ENCODE results near the gene MBD4.
A peak's percentile ranks its signal among the peaks of the same experiment; 100 is the strongest.
"Not testable (repeated sequence)": the region's sequence is repeated elsewhere in the genome, so short reads cannot be mapped to it uniquely, and the experiment has no call there.

Gene MBD4

DNA sequence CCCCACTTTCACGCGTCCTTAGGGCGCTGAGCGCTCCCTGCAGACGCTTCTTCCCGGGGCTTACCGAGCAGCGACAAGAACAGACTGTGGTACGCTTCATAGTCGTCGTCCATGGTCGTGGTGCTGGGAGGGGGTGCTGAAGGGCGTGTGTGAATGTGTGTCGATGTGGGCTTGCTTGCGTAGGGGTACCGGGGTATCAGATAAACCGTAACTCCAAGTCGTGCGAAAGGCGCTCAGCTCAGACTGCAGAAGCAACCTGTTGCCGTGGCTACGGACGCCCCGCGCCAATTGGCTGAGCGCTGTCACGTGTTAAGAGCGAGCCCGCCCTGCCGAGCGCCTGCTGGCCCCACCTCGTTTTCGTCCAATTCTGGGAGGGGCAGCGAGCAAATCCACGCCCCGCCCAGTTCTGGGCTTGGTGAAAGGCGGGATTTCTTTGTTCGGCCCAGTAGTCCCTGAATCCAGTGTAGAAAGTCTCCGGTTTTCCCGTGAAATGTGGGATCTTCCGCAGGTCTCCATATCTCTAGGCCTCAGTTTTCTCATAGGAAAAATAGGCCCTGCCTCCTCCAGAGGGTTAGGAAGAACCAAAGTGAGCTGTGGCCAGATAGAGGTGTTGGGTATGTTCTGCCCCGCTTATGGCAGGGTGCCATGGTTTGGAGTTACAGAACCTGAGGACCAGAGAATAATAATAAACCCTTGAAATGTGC, 11.2 kb downstream of the MBD4 start, which contains the start of gene EFCAB12:
TSS of gene EFCAB12 (minus strand) at position 261 of the 704 bp plus-strand sequence. CDS start at position 113, 148 bp downstream.
- DNase-seq: peak; percentile 93

DNA sequence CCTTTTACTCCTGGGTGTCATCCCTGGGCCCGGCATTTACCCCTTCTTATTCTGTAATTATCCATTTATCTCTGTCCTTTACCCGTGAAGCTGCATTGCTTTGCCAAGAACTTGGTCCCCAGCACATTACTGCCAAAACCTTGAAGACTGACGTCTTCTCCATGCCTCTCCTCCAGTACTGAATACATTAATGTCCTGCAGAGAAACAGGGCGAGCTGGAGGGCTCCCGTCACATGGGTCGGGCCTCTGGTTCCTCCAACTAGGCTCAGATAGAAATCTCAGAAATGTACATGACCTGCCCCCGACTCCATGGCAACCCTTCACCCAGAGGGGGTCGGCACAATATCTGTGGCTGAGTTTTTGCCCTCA, 11.8 kb downstream of the MBD4 start:
- no peak for DNase-seq

DNA sequence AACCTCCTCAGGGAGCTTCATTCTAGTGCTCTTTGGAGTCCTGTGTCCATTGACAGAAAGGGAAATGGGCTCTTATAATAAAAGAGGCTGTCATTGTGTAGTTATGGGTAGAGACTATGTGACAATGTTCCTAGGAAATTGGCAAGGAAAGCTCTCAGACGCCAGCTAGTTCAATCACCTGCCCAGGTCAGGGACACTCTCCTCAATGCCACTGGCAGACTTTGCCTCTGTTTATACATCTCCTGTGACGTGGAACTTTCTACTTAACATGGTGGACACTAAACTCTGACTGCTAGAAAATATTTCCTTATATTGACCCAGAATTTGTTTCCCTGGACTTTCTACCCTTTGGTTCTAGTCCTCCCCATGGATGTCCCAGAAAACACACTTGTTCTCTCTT, 14.1 kb downstream of the MBD4 start:
- DNase-seq: no peak

DNA sequence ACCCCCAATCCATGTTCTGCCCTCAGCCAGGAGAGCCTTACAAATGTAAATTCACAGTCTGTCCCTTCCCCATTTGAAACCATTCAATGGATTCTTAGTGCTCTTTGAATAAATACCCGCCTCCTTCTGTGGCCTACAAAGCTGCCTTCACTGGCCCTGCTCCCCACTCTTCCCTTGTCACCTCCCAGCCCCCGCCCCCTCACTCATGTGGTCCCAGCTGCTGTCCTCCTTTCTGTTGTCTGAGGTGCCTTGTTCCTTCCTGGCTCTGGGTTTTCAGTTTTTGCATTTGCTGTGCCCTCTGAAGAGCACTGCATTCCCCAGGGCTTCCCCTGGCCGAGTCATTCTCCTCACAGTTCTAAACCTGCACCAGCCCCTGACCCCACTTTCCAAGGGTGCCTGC, 14.5 kb downstream of the MBD4 start:
- DNase-seq: no peak

DNA sequence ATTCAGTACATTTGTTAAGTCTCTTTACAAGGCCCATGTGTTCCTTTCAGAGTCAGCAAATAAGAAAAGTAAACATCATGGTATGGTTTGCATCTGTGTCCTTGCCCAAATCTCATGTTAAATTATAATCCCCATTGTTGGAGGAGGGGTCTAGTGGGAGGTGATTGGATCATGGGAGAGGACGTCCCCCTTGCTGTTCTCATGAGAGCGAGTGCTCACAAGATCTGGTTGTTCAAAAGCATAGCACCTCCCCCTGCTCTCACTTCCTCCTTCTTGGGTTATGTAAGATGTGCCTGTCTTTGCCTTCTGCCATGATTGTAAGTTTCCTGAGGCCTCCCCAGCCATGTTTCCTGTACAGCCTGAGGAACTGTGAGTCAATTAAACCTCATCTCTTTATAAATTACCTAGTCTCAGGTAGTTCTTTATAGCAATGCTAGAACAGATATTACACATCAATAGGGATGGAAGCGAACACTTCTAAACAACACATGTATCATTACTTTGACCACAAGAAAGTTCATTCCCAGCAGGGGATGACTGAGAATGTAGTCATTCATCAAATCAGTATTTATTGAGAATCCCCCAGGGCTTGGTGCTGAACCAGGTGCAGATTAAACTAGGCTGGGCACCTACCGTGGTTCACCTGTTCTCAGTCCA, 15.4 kb downstream of the MBD4 start:
- no peak for DNase-seq

DNA sequence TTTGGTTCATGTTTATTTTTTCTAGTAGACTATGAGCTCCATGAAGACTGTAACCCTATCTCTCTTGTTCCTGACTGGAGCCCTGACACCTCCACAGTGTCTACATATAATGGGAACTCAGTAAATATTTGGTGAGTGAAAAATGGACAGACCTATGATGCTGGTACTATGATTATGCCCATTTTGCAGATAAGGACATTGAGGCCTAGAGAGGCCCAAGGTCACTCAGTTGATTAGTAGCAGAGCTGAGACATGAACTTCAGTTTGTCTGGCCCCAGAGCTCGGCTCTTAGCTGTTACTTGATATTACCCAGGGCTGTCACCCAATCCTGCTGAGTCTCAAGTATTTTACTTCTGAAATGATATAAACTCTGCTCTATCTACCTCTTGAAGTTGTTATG, 16.9 kb downstream of the MBD4 start:
- no peak for DNase-seq

DNA sequence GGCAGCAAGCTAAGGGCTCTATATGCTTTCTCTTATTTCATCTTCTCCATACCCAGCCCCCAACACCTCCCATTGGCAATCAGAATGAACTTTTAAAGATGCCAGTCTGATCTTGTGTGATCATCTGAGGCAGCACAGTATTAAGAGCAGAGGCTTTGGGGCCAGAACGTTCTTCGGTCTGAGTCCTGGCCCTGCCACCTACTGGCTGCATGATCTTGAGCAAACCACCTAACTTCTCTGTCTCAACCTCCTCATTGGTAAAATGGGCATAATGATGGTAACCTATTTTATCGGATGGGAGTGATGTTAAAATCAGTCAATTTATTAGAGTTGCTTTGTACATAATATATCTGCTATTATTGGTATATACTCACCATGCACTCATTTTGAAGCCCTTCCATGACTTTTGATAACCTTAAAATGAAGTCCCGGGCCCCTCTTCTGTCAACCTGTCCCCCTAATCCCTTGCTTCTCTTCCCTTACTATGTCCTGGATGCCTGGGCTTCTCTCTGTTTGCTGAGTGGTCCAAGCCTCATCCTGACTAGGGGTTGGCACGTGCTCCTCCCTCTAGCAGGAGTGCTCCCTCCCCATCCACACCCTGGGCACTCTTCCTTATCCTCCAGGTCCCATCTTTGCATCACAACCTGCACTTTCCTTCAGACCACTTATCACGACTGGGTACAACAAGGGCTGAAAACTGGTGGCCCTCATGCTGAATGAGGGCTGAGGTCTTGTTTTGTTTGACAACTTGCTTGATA, 17.6 kb downstream of the MBD4 start:
- no peak for DNase-seq

DNA sequence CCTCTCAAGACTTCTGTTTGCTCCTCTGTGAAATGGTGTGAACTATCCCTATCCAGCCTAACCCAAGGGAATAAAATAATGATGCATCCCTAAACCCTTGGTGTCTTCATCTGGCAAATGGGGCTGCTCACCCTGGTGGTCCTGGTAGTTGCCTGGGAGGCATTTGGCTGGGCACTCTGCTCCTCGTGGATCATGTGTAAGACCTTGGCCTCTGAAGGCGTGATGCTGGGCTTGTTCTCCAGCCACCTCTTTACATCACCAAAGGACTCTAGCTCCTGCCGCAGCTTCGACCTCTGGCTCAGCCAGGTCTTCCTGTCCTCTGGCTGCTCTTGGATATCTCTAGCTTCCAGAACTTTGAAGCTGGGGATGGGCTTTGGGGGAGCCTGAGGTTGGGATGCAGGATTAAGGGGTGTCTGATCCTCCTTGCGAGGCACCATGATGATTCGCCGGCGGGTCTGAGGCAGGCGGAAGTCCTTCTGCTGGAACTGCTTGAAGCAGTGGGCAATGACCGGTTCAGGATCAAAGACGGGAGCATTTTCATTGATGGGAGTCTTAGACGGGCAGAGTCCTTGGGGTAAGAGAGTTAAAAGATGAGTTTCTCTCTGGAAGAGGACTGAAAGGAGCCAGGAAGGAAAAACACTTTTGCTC, 18.4 kb downstream of the MBD4 start:
- no peak for DNase-seq

DNA sequence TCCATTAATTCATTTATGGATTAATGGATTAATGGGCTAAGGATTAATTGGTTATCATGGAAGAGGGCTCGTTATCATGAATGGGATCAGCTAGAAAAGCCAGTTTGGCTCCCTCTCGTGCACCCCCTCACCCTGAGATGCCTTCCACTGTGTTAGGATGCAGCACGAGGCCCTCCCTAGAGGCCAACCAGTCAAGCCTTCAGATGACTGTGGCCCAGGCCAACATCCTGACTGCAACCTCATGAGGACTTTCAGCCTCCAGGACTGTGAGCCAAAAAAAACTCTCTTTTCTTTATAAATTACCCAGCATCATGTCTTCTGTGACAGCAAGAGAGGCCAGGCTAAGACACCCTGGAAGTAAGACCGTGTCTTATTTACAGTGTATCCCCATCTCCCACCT, 20.3 kb downstream of the MBD4 start:
- no peak for DNase-seq

DNA sequence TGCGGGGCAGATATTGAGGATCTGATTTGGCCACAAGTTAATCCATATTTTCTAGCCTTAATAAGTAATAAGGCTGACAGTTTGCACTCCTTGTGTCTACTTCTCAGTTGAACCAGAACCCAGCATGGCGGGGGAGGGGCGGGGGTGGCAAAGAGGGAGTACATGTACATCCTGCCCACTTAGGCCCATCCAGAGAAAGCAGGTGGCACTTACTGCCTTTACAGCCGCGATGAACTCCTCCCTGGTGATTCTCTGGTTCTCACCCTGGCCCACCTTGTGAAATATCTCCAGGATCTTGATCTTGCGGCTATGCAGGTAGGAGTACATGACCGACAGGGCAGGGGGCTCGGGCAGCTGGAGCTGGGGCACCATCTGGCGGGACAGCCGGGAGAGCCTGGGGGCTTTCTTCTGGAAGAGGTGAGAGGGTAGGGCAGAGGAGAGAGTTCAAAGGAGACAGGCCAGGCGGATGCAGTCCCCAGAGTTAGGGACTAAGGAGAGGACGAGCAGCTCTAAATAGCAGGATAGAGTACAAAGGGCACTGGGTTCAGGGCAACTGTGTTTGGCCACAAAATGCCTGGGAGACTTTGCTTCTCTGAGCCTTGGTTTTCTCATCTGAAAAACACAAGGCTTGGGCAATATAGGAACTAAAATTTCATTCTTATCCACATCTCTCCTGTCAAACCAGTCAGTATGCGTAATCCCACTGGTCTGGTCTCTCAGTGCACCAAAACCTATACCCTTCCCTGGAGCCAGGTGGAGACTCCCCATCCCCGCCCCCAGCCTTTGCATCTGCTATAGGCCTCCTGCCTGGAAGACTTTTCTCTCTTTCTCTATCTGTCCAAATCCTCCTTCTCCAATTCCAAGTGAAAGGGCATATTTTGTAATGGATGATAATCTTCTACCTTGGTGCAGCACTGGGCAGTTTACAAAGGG, 21.4 kb downstream of the MBD4 start:
- DNase-seq: no peak

DNA sequence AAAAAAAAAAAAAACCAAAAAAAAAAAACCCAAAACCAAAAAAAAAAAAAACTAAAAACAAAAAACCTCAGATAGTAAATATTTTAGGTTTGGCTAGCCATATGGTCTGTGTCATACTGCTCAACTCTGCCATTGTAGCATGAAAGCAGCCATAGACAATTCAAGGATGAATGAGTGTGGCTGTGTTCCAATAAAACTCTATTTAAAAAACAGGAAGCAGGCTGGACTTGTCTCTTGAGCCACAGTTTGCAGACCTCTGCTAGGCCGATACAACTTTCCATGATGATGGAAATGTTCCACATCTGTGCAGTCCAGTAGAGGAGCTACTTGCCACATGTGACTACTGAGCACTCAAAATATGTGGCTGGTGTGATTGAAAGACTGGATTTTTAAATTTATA, 22.4 kb downstream of the MBD4 start:
- no peak for DNase-seq

DNA sequence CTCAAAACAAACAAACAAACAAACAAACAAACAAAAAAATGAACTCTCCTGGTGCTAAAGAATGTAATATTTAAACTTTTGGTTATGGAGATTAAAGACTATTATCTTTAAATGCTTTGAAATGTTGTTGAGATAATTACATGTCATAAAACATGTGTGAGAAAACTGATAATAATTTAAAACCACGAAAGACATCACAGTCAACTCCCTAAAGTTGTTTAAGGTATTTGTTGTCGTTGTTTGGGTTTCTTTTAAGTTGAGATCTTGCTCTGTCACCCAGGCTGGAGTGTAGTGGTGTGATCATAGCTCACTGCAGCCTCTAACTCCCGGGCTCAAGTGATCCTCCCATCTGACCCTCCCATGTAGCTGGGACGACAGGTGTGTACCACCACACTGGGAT, 23.3 kb downstream of the MBD4 start:
- no peak for DNase-seq

DNA sequence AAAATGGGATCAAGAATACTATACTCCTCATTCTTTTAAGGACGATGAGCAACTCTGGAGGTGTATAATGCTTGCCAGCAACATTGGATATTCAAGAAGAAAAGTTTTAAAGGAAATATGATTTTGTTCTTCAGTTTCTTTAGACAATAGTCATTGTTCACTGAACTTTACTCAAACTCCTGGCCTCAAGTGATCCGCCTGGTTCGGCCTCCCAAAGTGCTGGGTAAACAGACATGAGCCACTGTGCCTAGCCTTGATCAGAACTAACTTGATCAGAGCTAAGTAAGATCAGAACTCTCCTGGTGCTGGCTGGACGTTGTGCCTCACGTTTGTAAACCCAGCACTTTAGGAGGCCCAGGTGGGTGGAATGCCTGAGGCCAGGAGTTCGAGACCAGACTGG, 23.9 kb downstream of the MBD4 start:
- no peak for DNase-seq

DNA sequence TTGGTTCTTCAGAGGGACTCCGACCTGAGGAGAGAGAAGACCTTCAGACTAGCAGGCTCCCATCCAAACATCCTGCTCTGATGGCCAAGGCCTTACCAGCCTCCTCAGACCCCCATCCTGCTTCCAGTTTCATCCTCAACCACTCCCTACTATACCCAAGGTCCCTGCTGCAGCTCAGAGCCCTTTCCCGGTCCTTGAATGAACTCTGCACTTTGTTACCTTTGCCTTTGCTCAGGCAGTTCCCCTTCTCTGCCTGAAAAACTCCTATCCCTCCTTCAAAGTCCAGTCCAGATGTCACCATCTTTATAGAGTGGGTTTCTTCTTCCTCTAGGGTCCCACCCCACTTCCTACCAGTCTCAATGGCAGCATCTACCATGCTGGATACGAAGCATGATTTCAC, 24.4 kb downstream of the MBD4 start:
- no peak for DNase-seq

DNA sequence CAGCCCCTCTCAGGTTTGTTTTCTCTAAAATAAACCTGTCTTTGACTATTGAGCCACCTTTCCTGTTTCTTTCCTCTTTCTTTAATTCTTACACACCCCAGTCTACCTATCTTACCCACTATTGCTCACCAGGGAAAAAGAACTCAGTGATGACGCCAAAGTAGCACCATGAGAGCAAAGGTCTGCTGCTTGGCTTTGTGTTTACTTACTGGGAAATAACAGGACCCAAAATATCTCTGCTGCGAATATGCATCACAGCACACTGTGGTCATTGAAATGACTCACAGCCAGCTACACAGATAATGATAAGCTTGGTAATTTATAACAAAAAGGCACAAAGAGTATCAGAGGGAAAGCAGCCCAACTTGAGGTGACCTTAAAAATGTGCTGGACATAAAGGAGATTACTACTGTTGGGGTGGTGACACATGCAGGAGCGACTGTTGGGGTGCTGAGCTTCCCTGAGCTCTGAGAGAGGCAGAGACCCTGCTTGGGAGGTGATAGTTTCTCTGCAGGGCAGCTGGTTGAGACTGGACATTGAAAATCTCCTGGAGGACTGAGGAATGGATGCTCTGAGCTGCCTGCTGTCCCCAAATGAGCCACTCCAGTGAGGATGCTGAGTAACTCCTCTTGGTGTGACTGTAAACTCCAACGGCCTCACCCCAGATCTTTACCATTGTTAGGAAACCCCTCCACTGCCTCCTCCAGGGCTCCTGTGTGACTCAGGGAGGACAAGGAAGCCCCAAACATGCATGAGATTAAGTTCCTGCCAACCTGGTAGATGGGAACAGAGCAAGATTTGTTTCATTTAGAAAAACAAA, 25.9 kb downstream of the MBD4 start:
- no peak for DNase-seq

DNA sequence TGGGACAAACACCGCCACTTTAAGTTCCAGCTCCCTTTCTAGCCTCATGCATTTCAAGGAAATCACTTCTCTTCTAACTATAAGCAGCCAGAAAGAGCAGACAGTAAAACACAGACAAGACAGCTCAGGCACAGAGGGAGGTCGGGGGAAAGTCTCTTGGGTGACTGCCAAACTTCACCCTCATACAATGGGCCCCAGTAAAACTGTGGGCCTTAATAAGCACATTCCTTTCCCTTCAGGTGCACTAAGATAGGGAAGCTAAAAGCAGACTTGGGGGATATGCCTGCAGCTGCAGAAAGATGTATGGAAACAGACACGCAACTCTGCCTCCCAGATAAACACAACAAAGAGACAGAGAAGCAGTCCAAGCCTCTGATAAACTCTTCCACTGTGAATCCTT, 26.5 kb downstream of the MBD4 start:
- DNase-seq: not testable (repeated sequence)

DNA sequence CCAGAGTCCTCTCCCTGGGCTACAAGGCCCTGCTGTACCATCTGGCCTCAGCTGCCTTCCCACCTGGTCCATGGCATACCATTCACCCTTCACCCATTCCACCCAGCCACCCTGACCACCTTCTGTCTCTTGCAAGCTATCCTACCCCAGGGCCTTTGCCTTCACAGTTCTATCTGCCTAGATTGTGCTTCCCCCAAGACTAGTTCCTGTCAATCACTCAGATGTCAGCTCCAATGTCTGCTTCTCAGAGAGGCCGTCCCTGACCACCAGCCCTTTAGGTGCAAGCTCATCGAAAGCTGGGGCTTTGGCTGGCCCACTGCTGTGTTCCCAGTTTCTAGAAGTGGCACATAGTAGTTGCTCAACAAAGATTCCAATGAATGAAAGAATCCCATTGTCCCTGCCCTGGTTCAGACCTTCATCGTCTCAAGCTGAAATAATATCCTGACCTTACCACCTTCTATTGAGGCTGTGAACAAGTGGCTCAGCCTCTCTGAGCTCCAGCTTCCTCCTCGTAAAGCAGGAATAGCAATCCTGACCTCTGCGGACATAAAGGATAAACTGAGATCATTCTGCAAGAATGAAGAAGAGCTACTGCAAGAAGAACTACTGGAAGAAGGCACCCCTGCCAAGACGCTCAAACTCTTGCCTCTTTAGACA, 27.1 kb downstream of the MBD4 start:
- DNase-seq: no peak

DNA sequence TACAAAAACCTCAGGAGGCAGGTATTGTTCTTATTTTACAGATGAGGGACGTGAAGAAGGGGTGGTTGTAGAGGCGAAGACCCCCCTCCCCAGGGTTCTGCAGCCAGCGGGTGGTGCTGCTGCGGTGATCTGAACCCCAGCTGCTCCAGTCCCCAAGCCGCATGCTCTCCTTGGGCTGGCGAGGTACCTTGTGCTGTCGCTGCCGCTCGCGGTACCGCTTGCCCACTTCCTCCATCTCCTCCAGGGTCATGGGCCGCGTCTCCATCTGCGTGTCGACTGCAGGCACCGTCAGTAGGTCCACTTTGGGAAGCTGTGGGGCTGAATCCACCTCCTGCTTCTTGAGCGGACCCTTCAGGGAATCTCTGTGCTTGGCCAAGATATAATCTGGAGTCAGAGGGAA, 28.8 kb downstream of the MBD4 start:
- DNase-seq: no peak

DNA sequence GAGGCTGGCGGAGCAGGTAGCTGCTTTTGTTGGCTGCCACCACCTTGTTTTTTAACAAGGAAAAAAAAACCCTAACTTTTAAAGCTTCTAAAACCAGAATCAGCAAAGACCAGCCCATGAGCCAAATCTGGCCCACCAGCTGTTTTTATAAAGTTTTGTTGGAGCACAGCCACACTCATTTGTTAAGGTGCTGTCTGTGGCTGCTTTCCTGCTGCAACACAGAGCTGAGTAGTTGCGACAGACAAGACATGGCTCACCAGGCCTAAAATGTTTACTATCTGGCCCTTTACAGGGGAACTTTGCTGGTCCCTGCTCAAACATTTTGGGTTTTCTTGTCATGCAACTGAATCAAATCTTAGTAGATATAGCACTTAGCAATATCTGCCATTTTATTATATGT, 30.2 kb downstream of the MBD4 start:
- DNase-seq: no peak

DNA sequence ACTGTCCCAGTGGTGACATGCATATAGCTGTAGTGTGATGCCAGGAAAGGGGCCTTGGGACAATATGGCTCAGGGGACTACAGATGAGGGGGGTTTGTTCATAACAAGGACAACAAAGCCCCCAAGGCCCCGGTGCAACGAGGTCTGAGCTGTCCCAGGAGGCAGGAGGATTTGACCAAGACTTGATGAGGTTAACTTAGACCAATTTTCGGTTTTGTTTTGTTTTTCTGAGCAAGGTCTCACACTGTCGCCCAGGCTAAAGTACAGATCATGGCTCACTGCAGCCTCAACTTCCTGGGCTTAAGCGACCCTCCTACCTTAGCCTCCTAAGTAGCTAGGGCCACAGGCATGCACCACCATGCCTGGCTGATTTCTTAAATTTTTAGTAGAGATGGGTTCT, 35.1 kb downstream of the MBD4 start:
- no peak for DNase-seq

DNA sequence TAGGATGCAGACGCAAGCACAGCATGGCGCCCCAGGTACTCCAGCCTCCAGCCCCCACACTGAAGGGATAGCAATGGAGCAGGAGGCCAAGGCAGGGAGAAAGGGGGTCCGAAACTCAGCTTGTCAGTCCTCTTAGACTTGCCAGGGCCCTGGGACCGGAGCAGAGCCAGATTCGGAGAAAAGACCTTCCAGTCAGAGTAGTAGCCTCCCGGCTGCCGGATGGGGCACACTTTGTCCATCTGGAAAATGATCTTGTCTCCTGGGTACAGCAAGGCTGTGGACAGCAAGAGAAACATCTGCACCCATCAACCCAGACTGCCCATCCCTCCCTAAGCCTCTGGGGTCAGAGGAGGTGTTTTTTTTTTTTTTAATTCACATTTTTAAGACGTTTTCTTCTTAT, 35.6 kb downstream of the MBD4 start:
- no peak for DNase-seq
